Endodermal cell (in vitro differentiated cells): ENCODE measurements around the gene KIAA0930. TPM values are rescaled to one million over a fixed set of nuclear protein-coding genes. Genes with fewer than 3 reads are reported as not detected.

Experiments used
- DNase-seq: peaks from one replicate; pipeline ENCODE4 v3.0.0-alpha.2; 2017
- H3K27ac ChIP-seq: 2 replicates; pipeline ENCODE4 v1.5.1; 2013; ENCODE audit warnings: mild to moderate bottlenecking, low read depth, low read length, moderate library complexity
- H3K27me3 ChIP-seq: 2 replicates; pipeline ENCODE4 v1.6.1; 2013; ENCODE audit warnings: mild to moderate bottlenecking, low read length, moderate library complexity; ENCODE audit not compliant: insufficient read depth, control insufficient read depth, poor library complexity, severe bottlenecking
- H3K36me3 ChIP-seq: 2 replicates; pipeline ENCODE4 v1.7.0; 2013; ENCODE audit warnings: mild to moderate bottlenecking, low read length, moderate library complexity; ENCODE audit not compliant: control insufficient read depth, insufficient read depth
- H3K4me1 ChIP-seq: one replicate; pipeline ENCODE4 v1.7.0; 2013; ENCODE audit warnings: low read length; ENCODE audit not compliant: control insufficient read depth, insufficient read depth
- H3K4me3 ChIP-seq: 2 replicates; pipeline ENCODE4 v1.5.1; 2013; ENCODE audit warnings: mild to moderate bottlenecking, low read length, moderate library complexity
- H3K9ac ChIP-seq: 2 replicates; pipeline ENCODE4 v1.6.1; 2013; ENCODE audit warnings: mild to moderate bottlenecking, low read length, moderate library complexity; ENCODE audit not compliant: poor library complexity, severe bottlenecking; ENCODE audit errors: extremely low read depth
- H3K9me3 ChIP-seq: 2 replicates; pipeline ENCODE4 v1.6.1; 2013; ENCODE audit warnings: mild to moderate bottlenecking, low read length, moderate library complexity; ENCODE audit not compliant: control insufficient read depth
- H3K27ac Mint-ChIP-seq: 2 replicates; pipeline ENCODE4 v1.8.0; 2020; ENCODE audit warnings: mixed read lengths
- H3K27me3 Mint-ChIP-seq: 2 replicates; pipeline ENCODE4 v1.8.0; 2021; ENCODE audit warnings: mild to moderate bottlenecking, mixed read lengths; ENCODE audit not compliant: insufficient read depth
- H3K36me3 Mint-ChIP-seq: 2 replicates; pipeline ENCODE4 v1.8.0; 2020; ENCODE audit warnings: low read depth, mixed read lengths
- H3K4me1 Mint-ChIP-seq: 2 replicates; pipeline ENCODE4 v1.8.0; 2020; ENCODE audit warnings: mixed read lengths
- H3K4me3 Mint-ChIP-seq: 2 replicates; pipeline ENCODE4 v1.8.0; 2020; ENCODE audit warnings: mild to moderate bottlenecking, moderate library complexity, mixed read lengths
- H3K9me3 Mint-ChIP-seq: 2 replicates; pipeline ENCODE4 v1.8.0; 2020; ENCODE audit warnings: mild to moderate bottlenecking, mixed read lengths
- WGBS, 2 experiments: methylation state at CpG; one replicate each; pipeline versions ENCODE4 v1.1.5 to v1.1.7; 2013; ENCODE audit warnings: missing lambda C conversion rate in 2 of 2, mixed read lengths in 1 of 2; ENCODE audit not compliant: insufficient coverage in 1 of 2, insufficient read length in 1 of 2; 5-methylcytosine and 5-hydroxymethylcytosine counted together
- total RNA-seq, 2 donors: library from RNA; stranded (reverse); fragmentation: NEBNext Ultra II Directional in 1 of 2; extraction: Animal tissue kit (Norgen Biotek cat#: 25700) in 1 of 2; gene quantifications; 2 replicates in 1 of 2; 3 replicates in 1 of 2; pipeline ENCODE4 v1.2.1, GENCODE V29; 2021
- TF ChIP-seq, protein P1 (sequence below): fragments of 200-600 bp; sonication (generic); conservative IDR thresholded peaks from 2 replicates; pipeline ENCODE4 v1.5.0; 2021; ENCODE audit warnings: antibody characterized with exemption, mild to moderate bottlenecking

Gene KIAA0930
- total RNA-seq, 2 donors from 2014 or later, result 36.2 to 47.8 TPM

GRCh38 chr22:45273452-45274075 is 32.9 kb upstream of the KIAA0930 start:
- TF ChIP-seq, protein P1, sequence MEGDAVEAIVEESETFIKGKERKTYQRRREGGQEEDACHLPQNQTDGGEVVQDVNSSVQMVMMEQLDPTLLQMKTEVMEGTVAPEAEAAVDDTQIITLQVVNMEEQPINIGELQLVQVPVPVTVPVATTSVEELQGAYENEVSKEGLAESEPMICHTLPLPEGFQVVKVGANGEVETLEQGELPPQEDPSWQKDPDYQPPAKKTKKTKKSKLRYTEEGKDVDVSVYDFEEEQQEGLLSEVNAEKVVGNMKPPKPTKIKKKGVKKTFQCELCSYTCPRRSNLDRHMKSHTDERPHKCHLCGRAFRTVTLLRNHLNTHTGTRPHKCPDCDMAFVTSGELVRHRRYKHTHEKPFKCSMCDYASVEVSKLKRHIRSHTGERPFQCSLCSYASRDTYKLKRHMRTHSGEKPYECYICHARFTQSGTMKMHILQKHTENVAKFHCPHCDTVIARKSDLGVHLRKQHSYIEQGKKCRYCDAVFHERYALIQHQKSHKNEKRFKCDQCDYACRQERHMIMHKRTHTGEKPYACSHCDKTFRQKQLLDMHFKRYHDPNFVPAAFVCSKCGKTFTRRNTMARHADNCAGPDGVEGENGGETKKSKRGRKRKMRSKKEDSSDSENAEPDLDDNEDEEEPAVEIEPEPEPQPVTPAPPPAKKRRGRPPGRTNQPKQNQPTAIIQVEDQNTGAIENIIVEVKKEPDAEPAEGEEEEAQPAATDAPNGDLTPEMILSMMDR, result no peak
- Mint-ChIP-seq H3K36me3 (no peaks in the 10 kb centered on the region), H3K9me3 (no peaks in the 10 kb centered on the region), H3K27ac (peak overlapping the region; percentile 23), H3K27me3 (peaks cover 21% of the 10 kb centered on the region), H3K4me3 (no peak overlapping the region), H3K4me1 (peaks cover 21% of the 10 kb centered on the region)
- peaks cover 2% of the 10 kb centered on the region for H3K4me1 ChIP-seq
- DNase-seq, result no peak
- no peaks in the 10 kb centered on the region for H3K36me3 ChIP-seq
- no peak overlapping the region for H3K9ac ChIP-seq
- no peaks in the 10 kb centered on the region for H3K9me3 ChIP-seq
- H3K27ac ChIP-seq, result no peak overlapping the region
- H3K27me3 ChIP-seq, result no peaks in the 10 kb centered on the region
- WGBS, 2 experiments, result 90 to 96% methylated on average over 9 to 15 of the region's 15 CpGs
- no peak overlapping the region for H3K4me3 ChIP-seq

- Mint-ChIP-seq H3K4me3 (no peak overlapping the region), H3K27me3 (peaks cover 16% of the 10 kb centered on the region)
- H3K4me3 ChIP-seq, result no peak overlapping the region
These were observed 31.8 kb upstream of the KIAA0930 start for GRCh38 chr22:45272498-45272897.

GRCh38 chr22:45271667-45272201 is 31.0 kb upstream of the KIAA0930 start:
- Mint-ChIP-seq H3K9me3 (no peaks in the 10 kb centered on the region), H3K27ac (no peak overlapping the region), H3K36me3 (no peaks in the 10 kb centered on the region), H3K27me3 (peaks cover 16% of the 10 kb centered on the region), H3K4me3 (no peak overlapping the region), H3K4me1 (peaks cover 21% of the 10 kb centered on the region)
- Histone ChIP-seq H3K4me1 (peaks cover 2% of the 10 kb centered on the region), H3K36me3 (no peaks in the 10 kb centered on the region), H3K9ac (no peak overlapping the region), H3K27ac (no peak overlapping the region), H3K4me3 (no peak overlapping the region), H3K9me3 (no peaks in the 10 kb centered on the region), H3K27me3 (no peaks in the 10 kb centered on the region)
- TF ChIP-seq, protein P1, result no peak
- 86 to 91% methylated on average over 12 to 13 of the region's 13 CpGs for WGBS, 2 experiments
- DNase-seq, result no peak

More at GRCh38 chr22:45272498-45272897, 31.8 kb upstream of the KIAA0930 start:
- no peak for DNase-seq
- no peaks in the 10 kb centered on the region for H3K9me3 Mint-ChIP-seq
- Histone ChIP-seq H3K27ac (no peak overlapping the region), H3K36me3 (no peaks in the 10 kb centered on the region), H3K9ac (no peak overlapping the region), H3K27me3 (no peaks in the 10 kb centered on the region), H3K9me3 (no peaks in the 10 kb centered on the region), H3K4me1 (peaks cover 2% of the 10 kb centered on the region)
- H3K4me1 Mint-ChIP-seq, result peaks cover 21% of the 10 kb centered on the region
- H3K27ac Mint-ChIP-seq, result no peak overlapping the region
- TF ChIP-seq, protein P1, result no peak
- H3K36me3 Mint-ChIP-seq, result no peaks in the 10 kb centered on the region
- WGBS, 2 experiments, result 92 to 95% methylated on average over 7 of the region's 7 CpGs
